ENCODE data around the gene CD247.

The CD247 gene

GRCh38 chr1:167542109-167543032 is 24.0 kb upstream of the CD247 start:
- Histone ChIP-seq H3K4me1 (ENCODE audit: control insufficient read depth in 2 of 2, insufficient read depth in 2 of 2, low read length in 2 of 2) (peaks cover 0 to 2% of the 10 kb centered on the region in 2 donors), H3K36me3 (ENCODE audit: control insufficient read depth in 2 of 2, insufficient read depth in 2 of 2, low read length in 2 of 2) (peaks cover 11 to 27% of the 10 kb centered on the region in 2 donors), H3K9me3 (ENCODE audit: control insufficient read depth in 2 of 2, low read length in 2 of 2) (no peaks in the 10 kb centered on the region), H3K27me3 (ENCODE audit: control insufficient read depth in 2 of 2, insufficient read depth in 2 of 2, low read length in 2 of 2) (no peaks in the 10 kb centered on the region), H3K4me3 (ENCODE audit: low read length in 2 of 2) (no peak overlapping the region), H3K27ac (ENCODE audit: low read depth in 2 of 2, low read length in 2 of 2) (no peak overlapping the region), H3K9ac (ENCODE audit: low read depth in 1 of 2, low read length in 2 of 2) (no peak overlapping the region)

- H3K27me3 ChIP-seq (ENCODE audit: control insufficient read depth in 2 of 2, insufficient read depth in 2 of 2, low read length in 2 of 2), result no peaks in the 10 kb centered on the region
- H3K4me1 ChIP-seq (ENCODE audit: control insufficient read depth in 2 of 2, insufficient read depth in 2 of 2, low read length in 2 of 2), result peaks cover 0 to 2% of the 10 kb centered on the region in 2 donors
- no peaks in the 10 kb centered on the region for H3K9me3 ChIP-seq (ENCODE audit: control insufficient read depth in 2 of 2, low read length in 2 of 2)
- peaks cover 7 to 22% of the 10 kb centered on the region in 2 donors for H3K36me3 ChIP-seq (ENCODE audit: control insufficient read depth in 2 of 2, insufficient read depth in 2 of 2, low read length in 2 of 2)
- no peak overlapping the region for H3K9ac ChIP-seq (ENCODE audit: low read depth in 1 of 2, low read length in 2 of 2)
- no peak overlapping the region for H3K4me3 ChIP-seq (ENCODE audit: low read length in 2 of 2)
- no peak overlapping the region for H3K27ac ChIP-seq (ENCODE audit: low read depth in 2 of 2, low read length in 2 of 2)
Measured at GRCh38 chr1:167541610-167542009, 23.3 kb upstream of the CD247 start.

GRCh38 chr1:167541003-167541402 is 22.7 kb upstream of the CD247 start:
- no peak overlapping the region for H3K9ac ChIP-seq (ENCODE audit: low read depth in 1 of 2, low read length in 2 of 2)
- H3K9me3 ChIP-seq (ENCODE audit: control insufficient read depth in 2 of 2, low read length in 2 of 2), result no peaks in the 10 kb centered on the region
- no peak overlapping the region for H3K4me3 ChIP-seq (ENCODE audit: low read length in 2 of 2)
- H3K4me1 ChIP-seq (ENCODE audit: control insufficient read depth in 2 of 2, insufficient read depth in 2 of 2, low read length in 2 of 2), result peaks cover 0 to 2% of the 10 kb centered on the region in 2 donors
- H3K27ac ChIP-seq (ENCODE audit: low read depth in 2 of 2, low read length in 2 of 2), result no peak overlapping the region
- peaks cover 5 to 19% of the 10 kb centered on the region in 2 donors for H3K36me3 ChIP-seq (ENCODE audit: control insufficient read depth in 2 of 2, insufficient read depth in 2 of 2, low read length in 2 of 2)
- H3K27me3 ChIP-seq (ENCODE audit: control insufficient read depth in 2 of 2, insufficient read depth in 2 of 2, low read length in 2 of 2), result no peaks in the 10 kb centered on the region

GRCh38 chr1:167538657-167539056 is 20.3 kb upstream of the CD247 start:
- Histone ChIP-seq H3K36me3 (ENCODE audit: control insufficient read depth in 2 of 2, insufficient read depth in 2 of 2, low read length in 2 of 2) (peaks cover 0 to 5% of the 10 kb centered on the region in 2 donors), H3K27ac (ENCODE audit: low read depth in 2 of 2, low read length in 2 of 2) (no peak overlapping the region), H3K9me3 (ENCODE audit: control insufficient read depth in 2 of 2, low read length in 2 of 2) (no peaks in the 10 kb centered on the region), H3K4me3 (ENCODE audit: low read length in 2 of 2) (no peak overlapping the region), H3K4me1 (ENCODE audit: control insufficient read depth in 2 of 2, insufficient read depth in 2 of 2, low read length in 2 of 2) (peaks cover 0 to 2% of the 10 kb centered on the region in 2 donors), H3K9ac (ENCODE audit: low read depth in 1 of 2, low read length in 2 of 2) (no peak overlapping the region), H3K27me3 (ENCODE audit: control insufficient read depth in 2 of 2, insufficient read depth in 2 of 2, low read length in 2 of 2) (no peaks in the 10 kb centered on the region)

- no peaks in the 10 kb centered on the region for H3K36me3 ChIP-seq (ENCODE audit: control insufficient read depth in 2 of 2, insufficient read depth in 2 of 2, low read length in 2 of 2)
- no peak overlapping the region for H3K9ac ChIP-seq (ENCODE audit: low read depth in 1 of 2, low read length in 2 of 2)
- H3K27ac ChIP-seq (ENCODE audit: low read depth in 2 of 2, low read length in 2 of 2), result no peak overlapping the region
- no peaks in the 10 kb centered on the region for H3K4me1 ChIP-seq (ENCODE audit: control insufficient read depth in 2 of 2, insufficient read depth in 2 of 2, low read length in 2 of 2)
- no peak overlapping the region for H3K4me3 ChIP-seq (ENCODE audit: low read length in 2 of 2)
- no peaks in the 10 kb centered on the region for H3K9me3 ChIP-seq (ENCODE audit: control insufficient read depth in 2 of 2, low read length in 2 of 2)
- no peaks in the 10 kb centered on the region for H3K27me3 ChIP-seq (ENCODE audit: control insufficient read depth in 2 of 2, insufficient read depth in 2 of 2, low read length in 2 of 2)
Measured at GRCh38 chr1:167533851-167534300, 15.5 kb upstream of the CD247 start.

GRCh38 chr1:167532964-167533824 is 14.9 kb upstream of the CD247 start:
- Histone ChIP-seq H3K27me3 (ENCODE audit: control insufficient read depth in 2 of 2, insufficient read depth in 2 of 2, low read length in 2 of 2) (no peaks in the 10 kb centered on the region), H3K4me3 (ENCODE audit: low read length in 2 of 2) (no peak overlapping the region), H3K36me3 (ENCODE audit: control insufficient read depth in 2 of 2, insufficient read depth in 2 of 2, low read length in 2 of 2) (no peaks in the 10 kb centered on the region), H3K9me3 (ENCODE audit: control insufficient read depth in 2 of 2, low read length in 2 of 2) (no peaks in the 10 kb centered on the region), H3K9ac (ENCODE audit: low read depth in 1 of 2, low read length in 2 of 2) (no peak overlapping the region), H3K4me1 (ENCODE audit: control insufficient read depth in 2 of 2, insufficient read depth in 2 of 2, low read length in 2 of 2) (no peaks in the 10 kb centered on the region), H3K27ac (ENCODE audit: low read depth in 2 of 2, low read length in 2 of 2) (no peak overlapping the region)

- Histone ChIP-seq H3K27ac (ENCODE audit: low read depth in 2 of 2, low read length in 2 of 2) (no peak overlapping the region), H3K36me3 (ENCODE audit: control insufficient read depth in 2 of 2, insufficient read depth in 2 of 2, low read length in 2 of 2) (no peaks in the 10 kb centered on the region), H3K4me1 (ENCODE audit: control insufficient read depth in 2 of 2, insufficient read depth in 2 of 2, low read length in 2 of 2) (no peaks in the 10 kb centered on the region), H3K4me3 (ENCODE audit: low read length in 2 of 2) (no peak overlapping the region), H3K9me3 (ENCODE audit: control insufficient read depth in 2 of 2, low read length in 2 of 2) (no peaks in the 10 kb centered on the region), H3K9ac (ENCODE audit: low read depth in 1 of 2, low read length in 2 of 2) (no peak overlapping the region), H3K27me3 (ENCODE audit: control insufficient read depth in 2 of 2, insufficient read depth in 2 of 2, low read length in 2 of 2) (no peaks in the 10 kb centered on the region)
Measured at GRCh38 chr1:167532375-167532774, 14.0 kb upstream of the CD247 start.

GRCh38 chr1:167529829-167530474 is 11.6 kb upstream of the CD247 start:
- H3K36me3 ChIP-seq (ENCODE audit: control insufficient read depth in 2 of 2, insufficient read depth in 2 of 2, low read length in 2 of 2), result no peaks in the 10 kb centered on the region
- no peak overlapping the region for H3K9ac ChIP-seq (ENCODE audit: low read depth in 1 of 2, low read length in 2 of 2)
- H3K27me3 ChIP-seq (ENCODE audit: control insufficient read depth in 2 of 2, insufficient read depth in 2 of 2, low read length in 2 of 2), result no peaks in the 10 kb centered on the region
- H3K4me3 ChIP-seq (ENCODE audit: low read length in 2 of 2), result no peak overlapping the region
- H3K9me3 ChIP-seq (ENCODE audit: control insufficient read depth in 2 of 2, low read length in 2 of 2), result no peaks in the 10 kb centered on the region
- H3K27ac ChIP-seq (ENCODE audit: low read depth in 2 of 2, low read length in 2 of 2), result no peak overlapping the region
- no peaks in the 10 kb centered on the region for H3K4me1 ChIP-seq (ENCODE audit: control insufficient read depth in 2 of 2, insufficient read depth in 2 of 2, low read length in 2 of 2)

GRCh38 chr1:167528057-167528728 is 9.9 kb upstream of the CD247 start:
- Histone ChIP-seq H3K36me3 (ENCODE audit: control insufficient read depth in 2 of 2, insufficient read depth in 2 of 2, low read length in 2 of 2) (no peaks in the 10 kb centered on the region), H3K9me3 (ENCODE audit: control insufficient read depth in 2 of 2, low read length in 2 of 2) (no peaks in the 10 kb centered on the region), H3K4me3 (ENCODE audit: low read length in 2 of 2) (no peak overlapping the region), H3K27me3 (ENCODE audit: control insufficient read depth in 2 of 2, insufficient read depth in 2 of 2, low read length in 2 of 2) (no peaks in the 10 kb centered on the region), H3K9ac (ENCODE audit: low read depth in 1 of 2, low read length in 2 of 2) (no peak overlapping the region), H3K27ac (ENCODE audit: low read depth in 2 of 2, low read length in 2 of 2) (no peak overlapping the region), H3K4me1 (ENCODE audit: control insufficient read depth in 2 of 2, insufficient read depth in 2 of 2, low read length in 2 of 2) (no peaks in the 10 kb centered on the region)
